H1 (cell line): ENCODE results near the gene ETS1. TPM values are rescaled to one million over a fixed set of nuclear protein-coding genes. Genes with fewer than 3 reads are reported as not detected.

ENCODE experiments used
- CTCF ChIA-PET: fragments of 300-600 bp; sonication (Branson Sonifier 250); formaldehyde crosslinking; loops from one replicate; lab custom pipeline; 2021; ENCODE audit not compliant: partially characterized antibody; lab: Charles Lee
- POLR2A ChIA-PET: fragments of 300-600 bp; sonication (Branson Sonifier 250); formaldehyde crosslinking; loops from one replicate; lab custom pipeline; 2021; ENCODE audit warnings: inconsistent platforms; ENCODE audit not compliant: partially characterized antibody; lab: Charles Lee
- DNase-seq, 2 experiments: peaks; one replicate each; pipeline versions ENCODE4 v3.0.0 to v3.0.0-alpha.2; 2010 to 2022; ENCODE audit warnings: low spot score in 2 of 2, low read depth in 1 of 2, mixed read lengths in 1 of 2
- FAIRE-seq: peaks from 2 replicates; lab custom pipeline; 2011; peaks lifted over from hg19 to GRCh38; lab: Jason Lieb, UNC
- H2AFZ ChIP-seq: 2 replicates; pipeline ENCODE4 v1.8.1; 2012; ENCODE audit warnings: low read length, inconsistent platforms
- H2AK5ac ChIP-seq: 2 replicates; pipeline ENCODE4 v1.6.1; 2013; ENCODE audit warnings: low read depth, low read length
- H2BK120ac ChIP-seq: replicated peaks from 2 replicates; pipeline ENCODE3; 2013; ENCODE audit warnings: low read depth, low read length, inconsistent platforms
- H2BK12ac ChIP-seq: 2 replicates; pipeline ENCODE4 v1.6.1; 2013; ENCODE audit warnings: low read depth, low read length
- H2BK15ac ChIP-seq: 2 replicates; pipeline ENCODE4 v1.6.1; 2013; ENCODE audit warnings: low read length
- H2BK20ac ChIP-seq: 2 replicates; pipeline ENCODE4 v1.6.1; 2013; ENCODE audit warnings: low read length
- H2BK5ac ChIP-seq: 2 replicates; pipeline ENCODE4 v1.6.1; 2013; ENCODE audit warnings: low read depth, low read length
- H3K14ac ChIP-seq: 2 replicates; pipeline ENCODE4 v1.6.1; 2013; ENCODE audit warnings: inconsistent platforms; ENCODE audit not compliant: insufficient read length
- H3K18ac ChIP-seq: 2 replicates; pipeline ENCODE4 v1.6.1; 2013; ENCODE audit warnings: low read length; ENCODE audit errors: extremely low read depth
- H3K23ac ChIP-seq: 2 replicates; pipeline ENCODE4 v1.6.1; 2013; ENCODE audit warnings: inconsistent platforms; ENCODE audit not compliant: insufficient read length
- H3K23me2 ChIP-seq: 2 replicates; pipeline ENCODE4 v1.6.1; 2013; ENCODE audit warnings: low read depth, low read length
- H3K27ac ChIP-seq: 2 replicates; pipeline ENCODE4 v1.6.1; 2011; ENCODE audit warnings: low read depth, low read length, inconsistent platforms
- H3K27me3 ChIP-seq, 4 experiments: replicated peaks in 1 of 4; 1 replicate in 1 of 4; 2 replicates in 3 of 4; pipeline versions ENCODE4 v1.6.1 to v1.8.1; 2011 to 2013; ENCODE audit warnings: low read length in 3 of 4, mild to moderate bottlenecking in 3 of 4, inconsistent platforms in 2 of 4, mixed read lengths in 2 of 4, moderate library complexity in 1 of 4; ENCODE audit not compliant: control insufficient read depth in 3 of 4, insufficient read depth in 3 of 4; ENCODE audit errors: extremely low read depth in 1 of 4
- H3K36me3 ChIP-seq, 4 experiments: 2 replicates each; pipeline versions ENCODE4 v1.6.1 to v1.8.1; 2011 to 2013; ENCODE audit warnings: mild to moderate bottlenecking in 4 of 4, low read length in 3 of 4, moderate library complexity in 2 of 4, control low read depth in 1 of 4, inconsistent platforms in 1 of 4; ENCODE audit not compliant: insufficient read depth in 4 of 4, control insufficient read depth in 2 of 4
- H3K4ac ChIP-seq: replicated peaks from 2 replicates; pipeline ENCODE3; 2013; ENCODE audit warnings: low read length, low read depth, mixed read lengths, inconsistent platforms; ENCODE audit not compliant: insufficient read length
- H3K4me1 ChIP-seq, 4 experiments: replicated peaks in 1 of 4; 1 replicate in 1 of 4; 2 replicates in 3 of 4; pipeline versions ENCODE4 v1.6.1 to v1.8.1; 2011 to 2013; ENCODE audit warnings: low read length in 3 of 4, inconsistent platforms in 2 of 4, mixed read lengths in 1 of 4; ENCODE audit not compliant: insufficient read depth in 4 of 4, control insufficient read depth in 3 of 4
- H3K4me2 ChIP-seq, 2 experiments: 2 replicates each; pipeline versions ENCODE4 v1.6.1 to v1.8.1; 2011 to 2013; ENCODE audit warnings: low read depth in 2 of 2, low read length in 2 of 2, control low read depth in 1 of 2, inconsistent platforms in 1 of 2, mild to moderate bottlenecking in 1 of 2; ENCODE audit not compliant: insufficient read depth in 1 of 2
- H3K4me3 ChIP-seq, 4 experiments: fragments of 200-600, 300-600 bp in 1 of 4; sonication (generic), shearing (Covaris generic), sonication (Bioruptor Twin) in 1 of 4; 2 replicates each; pipeline versions ENCODE4 v1.5.1 to v1.8.1; 2011 to 2016; ENCODE audit warnings: low read length in 4 of 4, low read depth in 3 of 4, control low read depth in 2 of 4, inconsistent platforms in 2 of 4, mild to moderate bottlenecking in 2 of 4, mixed read lengths in 1 of 4, moderate library complexity in 1 of 4; ENCODE audit not compliant: insufficient read depth in 2 of 4; ENCODE audit errors: extremely low read depth in 1 of 4
- H3K56ac ChIP-seq: replicated peaks from 2 replicates; pipeline ENCODE3; 2013; ENCODE audit warnings: low read depth, mild to moderate bottlenecking, mixed read lengths, low read length, inconsistent platforms; ENCODE audit not compliant: insufficient read length
- H3K79me1 ChIP-seq: 2 replicates; pipeline ENCODE4 v1.6.1; 2013; ENCODE audit warnings: low read depth, low read length, control low read depth
- H3K79me2 ChIP-seq, 2 experiments: 2 replicates each; pipeline versions ENCODE4 v1.6.1 to v1.8.1; 2012 to 2013; ENCODE audit warnings: low read length in 2 of 2, mild to moderate bottlenecking in 2 of 2, inconsistent platforms in 1 of 2; ENCODE audit not compliant: insufficient read depth in 2 of 2, control insufficient read depth in 1 of 2
- H3K9ac ChIP-seq, 4 experiments: replicated peaks in 1 of 4; 1 replicate in 1 of 4; 2 replicates in 3 of 4; pipeline versions ENCODE4 v1.6.1 to v1.8.1; 2011 to 2013; ENCODE audit warnings: low read depth in 3 of 4, low read length in 3 of 4, control low read depth in 2 of 4, mild to moderate bottlenecking in 2 of 4, moderate library complexity in 2 of 4, inconsistent platforms in 1 of 4; ENCODE audit errors: extremely low read depth in 1 of 4
- H3K9me3 ChIP-seq, 2 experiments: 2 replicates each; pipeline versions ENCODE4 v1.6.1 to v1.8.1; 2012 to 2013; ENCODE audit warnings: mild to moderate bottlenecking in 2 of 2, moderate library complexity in 2 of 2, control low read depth in 1 of 2, inconsistent platforms in 1 of 2, low read depth in 1 of 2, low read length in 1 of 2, mixed read lengths in 1 of 2; ENCODE audit not compliant: insufficient read depth in 2 of 2
- H4K20me1 ChIP-seq, 2 experiments: replicated peaks in 1 of 2; 2 replicates each; pipeline versions ENCODE3 to v1.8.1; 2011 to 2013; ENCODE audit warnings: inconsistent platforms in 2 of 2, low read length in 2 of 2, mild to moderate bottlenecking in 1 of 2; ENCODE audit not compliant: insufficient read depth in 2 of 2, control insufficient read depth in 1 of 2
- H4K5ac ChIP-seq: 2 replicates; pipeline ENCODE4 v1.6.1; 2013; ENCODE audit warnings: low read length, low read depth, mixed read lengths, inconsistent platforms; ENCODE audit not compliant: insufficient read length
- H4K8ac ChIP-seq: 2 replicates; pipeline ENCODE4 v1.8.0; 2013; ENCODE audit warnings: mild to moderate bottlenecking, moderate library complexity, low read length, inconsistent platforms; ENCODE audit not compliant: insufficient read depth; ENCODE audit errors: extremely low read depth
- H4K91ac ChIP-seq: replicated peaks from 2 replicates; pipeline ENCODE3; 2013; ENCODE audit warnings: low read length, mixed read lengths, inconsistent platforms; ENCODE audit not compliant: insufficient read length
- CHD2 ChIP-seq: IDR thresholded peaks from 2 replicates; pipeline ENCODE4 v1.6.1; 2012; ENCODE audit warnings: low read length, improper control_type of control experiment
- GTF2F1 ChIP-seq: IDR thresholded peaks from 2 replicates; pipeline ENCODE4 v1.6.1; 2012; ENCODE audit warnings: low read depth, low read length, improper control_type of control experiment, borderline replicate concordance
- JUND ChIP-seq: IDR thresholded peaks from 2 replicates; pipeline ENCODE4 v1.6.1; 2011; ENCODE audit warnings: mild to moderate bottlenecking, improper control_type of control experiment, low read length
- KDM4A ChIP-seq: IDR thresholded peaks from one replicate; pipeline ENCODE4 v1.7.1; 2012; ENCODE audit warnings: low read depth, mild to moderate bottlenecking, moderate library complexity, low read length, inconsistent platforms; ENCODE audit not compliant: severe bottlenecking
- MAFK ChIP-seq: IDR thresholded peaks from 2 replicates; pipeline ENCODE4 v1.6.1; 2012; ENCODE audit warnings: low read depth, mild to moderate bottlenecking, improper control_type of control experiment, low read length
- POLR2A ChIP-seq, 2 experiments: IDR thresholded peaks; 1 replicate in 1 of 2; 2 replicates in 1 of 2; pipeline ENCODE4 v1.6.1; 2011; ENCODE audit warnings: low read depth in 2 of 2, low read length in 2 of 2, mild to moderate bottlenecking in 2 of 2; ENCODE audit errors: control extremely low read depth in 1 of 2
- SP2 ChIP-seq: IDR thresholded peaks from 2 replicates; pipeline ENCODE4 v1.6.1; 2012; ENCODE audit warnings: mild to moderate bottlenecking, low read length, inconsistent platforms
- TAF1 ChIP-seq: IDR thresholded peaks from 2 replicates; pipeline ENCODE4 v1.6.1; 2011; ENCODE audit warnings: mild to moderate bottlenecking, low read depth, low read length
- TBP ChIP-seq: IDR thresholded peaks from 2 replicates; pipeline ENCODE4 v1.6.1; 2011; ENCODE audit warnings: low read depth, low read length, improper control_type of control experiment
- WGBS, 2 experiments: shearing (Covaris generic) in 1 of 2; methylation state at CpG; one replicate each; pipeline versions ENCODE4 v1.1.6 to v1.1.7; 2013 to 2015; ENCODE audit warnings: low lambda C conversion rate in 2 of 2, mixed read lengths in 2 of 2, inconsistent platforms in 1 of 2, low coverage in 1 of 2, missing lambda C conversion rate in 1 of 2; ENCODE audit not compliant: insufficient replicate concordance in 2 of 2, insufficient coverage in 1 of 2, insufficient read length in 1 of 2; ENCODE audit errors: extremely low coverage in 1 of 2, missing lambda C conversion rate in 1 of 2; 5-methylcytosine and 5-hydroxymethylcytosine counted together
- polyA plus RNA-seq, 7 experiments: library from polyadenylated mRNA; depleted of rRNA in 3 of 7; stranded (reverse) in 5 of 7; unstranded in 2 of 7; fragments of >200 nt in 5 of 7; fragments of 200-250 nt in 2 of 7; gene quantifications; 1 replicate in 5 of 7; 2 replicates in 1 of 7; 4 replicates in 1 of 7; pipeline versions ENCODE4 v1.2.1 to v1.2.3, GENCODE V29; 2011 to 2013; ENCODE audit warnings: missing spikeins in 2 of 7, mixed read lengths in 2 of 7
- total RNA-seq: library from RNA; stranded (reverse); fragmentation: NEBNext Ultra II Directional; extraction: Animal tissue kit (Norgen Biotek cat#: 25700); gene quantifications from 2 replicates; pipeline ENCODE4 v1.2.1, GENCODE V29; 2021

The ETS1 gene
- total and polyA plus RNA-seq, 2 of the 8 experiments (the other 6 are each of a cell fraction or from before 2014, with no cell fraction given), result 10.0 to 35.3 TPM

- Histone ChIP-seq H3K9ac (0 out of 7 replicates have a peak overlapping the region, but pooled peaks of 1 of the 4 experiments have one; percentile 32), H2AFZ (0 out of 2 replicates have a peak overlapping the region, but pooled peaks have one; percentile 76)
- WGBS, 2 experiments, result 82% methylated on average over 7 of the region's 7 CpGs; no CpG with 5 or more reads in 1 of the 2 experiments
- TF ChIP-seq SP2, result no peak
- TF ChIP-seq KDM4A, result no peak
- TF ChIP-seq POLR2A (IDR thresholded peaks at IDR 0.05; ENCODE audit: control extremely low read depth in 1 of 2, low read depth in 2 of 2, low read length in 2 of 2), result no peak
- TF ChIP-seq CHD2, result no peak
- TF ChIP-seq TAF1, result no peak
- no peak for TF ChIP-seq TBP
- no peak for TF ChIP-seq MAFK
- no peak for TF ChIP-seq JUND
- TF ChIP-seq GTF2F1, result no peak
Observed at GRCh38 chr11:128419012-128419767, 168.2 kb downstream of the ETS1 start.

More at GRCh38 chr11:128419012-128419767, 168.2 kb downstream of the ETS1 start:
- Histone ChIP-seq H4K5ac (no peak overlapping the region), H4K20me1 (no peaks in the 10 kb centered on the region), H2BK120ac (no peak overlapping the region), H3K4me1 (0 out of 7 replicates have a peak, but pooled peaks cover 0 to 2% (median 0%) of the 10 kb centered on the region in 4 experiments), H3K36me3 (no peaks in the 10 kb centered on the region), H2BK15ac (no peak overlapping the region), H3K9me3 (no peaks in the 10 kb centered on the region), H2AK5ac (no peak overlapping the region), H3K4ac (no peak overlapping the region), H3K27ac (no peak overlapping the region), H4K91ac (no peak overlapping the region), H3K4me2 (no peak overlapping the region), H3K23me2 (no peaks in the 10 kb centered on the region), H3K79me1 (no peaks in the 10 kb centered on the region), H2BK20ac (no peak overlapping the region), H4K8ac (no peak overlapping the region), H3K4me3 (no peak overlapping the region), H3K56ac (no peak overlapping the region), H3K18ac (no peak overlapping the region), H3K79me2 (no peaks in the 10 kb centered on the region), H3K14ac (no peak overlapping the region), H3K23ac (no peak overlapping the region), H2BK12ac (no peak overlapping the region), H3K27me3 (no peaks in the 10 kb centered on the region), H2BK5ac (no peak overlapping the region)
- FAIRE-seq, result no peak
- ChIA-PET POLR2A (no interaction called here), CTCF (interaction anchor here (1.0 to 1.3 kb wide), 4 partner anchors 9 to 84 kb away, joined by 3 to 5 read pairs (median 3); no protein-coding TSS in a partner anchor)
- DNase-seq, result no peak
